ENCODE results near the gene ANKRD2.

- TF ChIP-seq CTCF (IDR thresholded peaks at IDR 0.05) = no peak
- no peak for TF ChIP-seq POLR2A (IDR thresholded peaks at IDR 0.05)
- TF ChIP-seq EP300 (IDR thresholded peaks at IDR 0.05) = no peak
Measured at GRCh38 chr10:97551271-97551670, 21.3 kb upstream of the ANKRD2 start.
